HG02588 (cell line): ENCODE measurements around the gene NFIC.

Experiments
- ATAC-seq: cut with Tn5 transposase; IDR thresholded peaks from one replicate; pipeline ENCODE4 v1.9.1; 2021; ENCODE audit warnings: mild to moderate bottlenecking, moderate library complexity; ENCODE audit not compliant: unreplicated experiment

The NFIC gene

DNA sequence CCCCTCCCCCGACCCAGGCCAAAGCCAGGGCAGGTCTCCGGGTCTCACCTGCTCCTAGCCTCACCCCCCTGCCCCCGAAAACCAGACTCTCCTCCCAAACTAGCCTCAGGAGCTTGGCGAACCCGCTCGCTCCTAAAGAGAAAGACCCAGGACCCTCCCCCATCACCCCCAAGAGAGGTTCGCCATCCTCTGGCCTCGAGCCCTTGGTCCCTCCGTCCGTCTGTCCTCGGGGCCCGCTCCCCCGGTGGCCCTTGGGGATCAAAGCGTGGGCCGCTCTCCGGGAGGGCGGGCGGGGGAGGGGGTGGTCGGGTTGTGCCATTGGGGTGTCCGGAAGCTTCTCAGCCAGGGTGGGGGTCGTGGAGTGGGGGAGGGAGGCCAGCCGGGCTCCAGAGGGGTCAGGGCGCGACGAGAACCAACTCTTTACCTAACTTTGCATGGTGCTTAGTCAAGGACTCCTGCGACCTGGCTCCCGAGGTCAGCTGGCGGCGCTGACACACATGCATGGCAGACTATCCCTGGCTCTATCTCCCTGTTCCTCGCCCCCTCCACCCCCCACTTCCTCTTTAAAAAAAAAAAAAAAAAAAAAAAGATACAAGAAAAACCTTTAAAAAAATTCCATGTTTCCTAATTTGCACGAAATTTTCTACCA lies 98.3 kb downstream of the NFIC start:
- no peak for ATAC-seq

DNA sequence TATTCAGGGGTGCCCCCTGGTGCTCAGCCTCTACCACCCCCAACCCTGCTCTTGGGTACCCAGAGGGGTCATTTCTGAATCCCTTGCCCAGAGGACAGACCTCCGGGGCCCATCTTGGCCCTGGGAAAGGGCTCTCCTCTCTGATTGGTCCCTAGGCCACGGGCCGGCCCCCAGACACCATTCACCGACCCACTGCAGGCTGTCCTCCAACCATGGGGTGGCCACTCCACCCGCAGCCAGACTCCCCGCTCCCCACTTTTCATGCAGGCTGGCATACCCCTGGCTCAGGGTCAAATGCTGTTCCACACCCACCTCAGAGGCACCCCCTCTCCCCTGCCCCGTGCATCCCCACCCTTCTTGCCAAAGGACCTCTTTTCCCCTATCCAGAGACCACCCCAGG lies 99.2 kb downstream of the NFIC start:
- no peak for ATAC-seq

DNA sequence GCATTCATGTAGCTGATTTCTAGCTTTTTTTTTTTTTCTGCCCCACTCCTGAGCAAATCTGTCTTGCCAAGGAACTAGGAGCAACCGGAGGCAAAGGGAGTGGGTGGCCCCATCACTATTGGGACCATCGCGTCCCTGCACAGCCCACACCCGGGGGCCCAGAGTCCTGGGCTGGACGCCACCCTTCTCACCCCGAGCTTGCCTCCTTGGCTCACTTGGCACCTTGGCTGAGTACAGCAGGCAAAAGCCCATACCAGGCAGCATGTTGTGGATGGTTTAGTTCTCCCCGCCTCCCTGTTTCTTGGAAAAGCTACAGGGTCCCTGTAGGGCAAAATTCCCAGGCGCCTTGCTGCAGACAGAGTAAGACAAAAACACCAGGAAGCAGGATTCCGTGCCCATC lies 100.3 kb downstream of the NFIC start:
- no peak for ATAC-seq

DNA sequence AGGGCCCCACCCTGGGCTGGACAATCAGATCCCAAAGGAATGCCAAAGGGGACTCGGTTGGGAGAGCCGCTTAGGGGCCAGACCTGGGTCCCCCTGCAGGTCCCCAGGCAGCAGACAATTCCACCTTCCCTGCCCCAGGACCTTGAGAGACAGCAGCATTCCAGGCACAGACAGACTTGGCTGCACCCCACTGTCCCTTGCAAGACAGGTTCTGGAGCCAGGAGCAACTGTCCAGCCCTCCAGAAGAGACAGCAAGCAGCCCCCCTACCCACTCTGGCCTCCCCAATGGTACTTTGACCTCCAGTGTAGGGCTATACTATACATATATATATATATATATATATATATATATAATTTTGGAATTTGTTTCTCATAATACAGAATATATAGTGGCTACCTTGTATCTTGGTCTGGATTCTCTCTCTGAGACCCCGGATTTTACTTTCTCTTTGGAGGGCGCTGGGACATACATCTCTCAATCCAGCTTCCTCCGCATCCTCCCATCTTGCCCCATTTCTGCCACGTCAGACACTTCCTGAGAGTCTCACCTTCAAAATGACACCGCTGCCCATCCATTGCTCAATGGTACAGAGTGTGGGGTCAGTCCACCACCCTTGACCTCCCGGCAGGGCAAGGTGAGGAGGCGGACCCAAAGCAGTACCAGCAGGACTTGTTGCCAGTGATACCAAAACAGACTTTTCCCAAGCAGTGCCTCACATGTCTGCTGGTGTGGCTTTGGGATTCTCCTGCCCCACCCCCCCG lies 101.2 kb downstream of the NFIC start:
- ATAC-seq: no peak

DNA sequence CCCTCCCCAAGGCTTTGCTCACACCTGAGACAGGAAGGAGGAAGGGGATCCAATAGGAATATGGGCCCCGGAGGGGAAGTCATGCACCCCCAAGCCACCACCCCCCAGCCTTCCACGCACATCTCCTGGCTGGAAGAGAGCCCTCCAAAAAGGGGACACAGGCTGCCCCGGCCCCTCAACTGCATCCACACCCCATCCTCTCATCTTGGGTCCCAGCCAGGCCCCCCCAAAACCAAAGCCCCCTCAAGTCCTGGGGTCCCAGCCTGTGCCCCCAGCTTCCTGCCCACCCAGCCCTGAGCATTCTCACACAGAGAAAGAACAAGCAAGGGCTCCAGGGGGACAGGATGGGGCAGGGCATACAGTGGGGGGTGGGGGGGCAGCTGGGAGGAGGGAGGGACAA lies 101.8 kb downstream of the NFIC start:
- ATAC-seq: no peak

DNA sequence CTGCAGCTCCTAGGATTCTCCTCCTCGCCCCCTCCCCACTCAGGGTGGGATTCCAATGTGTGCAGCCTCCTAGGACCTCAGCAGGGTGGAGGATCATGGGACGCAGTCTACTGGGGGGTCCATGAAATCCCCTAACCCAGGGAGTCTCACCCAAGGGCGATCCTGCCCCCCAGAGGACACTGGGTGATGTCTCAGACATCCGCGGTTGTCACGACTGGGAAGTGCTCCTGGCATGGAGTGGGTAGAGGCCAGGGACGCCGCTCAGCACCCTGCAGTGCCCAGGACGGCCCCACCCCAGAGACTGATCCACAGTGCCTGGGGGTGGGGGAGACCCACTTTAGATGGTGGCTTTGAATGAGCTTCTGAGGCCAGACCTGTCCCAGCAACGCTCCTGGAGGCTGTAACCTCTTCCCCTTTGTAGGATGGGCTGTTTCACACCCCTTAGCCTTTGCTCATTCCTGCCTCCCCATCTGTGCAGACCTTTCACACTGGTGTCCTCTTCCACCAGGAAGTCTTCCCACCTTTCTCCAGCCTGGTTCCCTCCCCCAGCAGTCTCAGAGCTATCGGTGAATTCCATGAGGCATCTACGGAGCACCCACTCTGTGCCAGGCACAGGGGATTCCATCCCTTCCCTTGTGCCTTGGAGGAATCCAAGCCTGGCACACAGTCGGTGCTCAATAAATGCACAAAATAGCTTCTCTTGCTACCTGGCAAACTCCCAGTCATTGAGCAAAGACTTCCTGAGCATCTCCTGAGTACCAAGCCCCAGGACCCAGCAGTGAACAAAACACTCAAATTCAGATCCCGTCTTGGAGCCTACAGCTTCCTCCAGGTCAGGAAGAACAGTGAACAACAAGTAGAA lies 103.5 kb downstream of the NFIC start:
- no peak for ATAC-seq

DNA sequence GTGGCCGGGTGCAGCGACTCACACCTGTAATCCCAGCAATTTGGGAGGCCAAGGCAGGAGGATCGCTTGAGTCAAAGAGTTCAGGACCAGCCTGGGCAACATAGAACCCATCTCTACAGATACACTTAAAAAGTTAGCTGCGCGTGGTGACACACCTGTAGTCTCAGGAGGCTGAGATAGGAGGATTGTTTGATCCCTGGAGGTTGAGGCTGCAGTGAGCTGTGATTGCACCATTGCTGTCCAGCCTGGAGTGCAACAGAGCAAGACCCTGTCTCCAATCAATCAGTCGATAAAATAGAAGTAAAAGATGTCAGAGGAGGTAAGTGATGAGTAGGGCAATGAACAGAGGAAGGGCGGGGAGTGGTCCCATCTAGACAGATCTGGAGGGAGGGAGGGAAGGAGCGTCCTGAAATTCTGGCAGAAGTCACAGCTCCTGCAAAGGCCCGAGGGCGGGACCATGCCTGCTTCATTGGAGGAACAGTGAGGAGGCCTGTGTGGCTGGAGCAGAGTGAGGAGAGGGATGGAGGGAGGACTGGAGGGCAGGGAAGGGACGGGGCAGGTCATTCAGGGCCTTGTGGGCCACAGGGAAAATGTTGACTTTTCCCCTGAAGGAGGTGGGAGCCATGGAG lies 104.2 kb downstream of the NFIC start:
- ATAC-seq: no peak

DNA sequence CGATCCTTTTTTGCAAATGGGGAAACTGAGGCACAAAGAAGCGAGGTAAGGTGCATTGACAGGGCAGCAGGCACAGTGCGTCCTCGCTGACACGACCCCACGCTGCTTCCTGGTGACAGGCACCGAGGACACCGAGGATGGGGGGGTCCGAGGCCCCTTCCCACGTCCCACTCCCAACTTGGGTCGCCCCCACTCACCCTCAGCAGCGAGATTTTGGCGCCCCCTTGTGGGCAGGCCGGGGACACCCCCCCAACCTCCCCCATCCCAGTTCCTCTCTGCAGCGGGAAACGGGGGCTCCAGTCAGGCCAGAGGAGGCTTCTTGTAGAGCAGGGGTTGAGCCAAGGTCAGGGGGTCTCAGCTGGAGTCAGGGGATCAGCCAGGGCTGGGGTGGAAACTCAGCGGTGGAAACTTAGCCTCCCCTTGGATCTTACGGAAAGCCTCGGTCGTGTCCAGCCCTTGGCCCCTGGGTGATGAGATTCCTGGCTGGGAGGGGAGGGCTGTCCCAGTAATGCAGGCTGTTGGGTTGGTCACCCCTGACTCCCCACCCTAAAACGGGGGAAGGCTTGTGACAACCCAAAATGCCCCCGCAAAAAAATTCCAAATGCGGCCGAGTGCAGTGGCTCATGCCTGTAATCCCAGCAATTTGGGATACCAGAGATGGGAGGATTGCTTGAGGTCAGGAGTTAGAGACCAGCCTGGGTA lies 105.7 kb downstream of the NFIC start:
- no peak for ATAC-seq

DNA sequence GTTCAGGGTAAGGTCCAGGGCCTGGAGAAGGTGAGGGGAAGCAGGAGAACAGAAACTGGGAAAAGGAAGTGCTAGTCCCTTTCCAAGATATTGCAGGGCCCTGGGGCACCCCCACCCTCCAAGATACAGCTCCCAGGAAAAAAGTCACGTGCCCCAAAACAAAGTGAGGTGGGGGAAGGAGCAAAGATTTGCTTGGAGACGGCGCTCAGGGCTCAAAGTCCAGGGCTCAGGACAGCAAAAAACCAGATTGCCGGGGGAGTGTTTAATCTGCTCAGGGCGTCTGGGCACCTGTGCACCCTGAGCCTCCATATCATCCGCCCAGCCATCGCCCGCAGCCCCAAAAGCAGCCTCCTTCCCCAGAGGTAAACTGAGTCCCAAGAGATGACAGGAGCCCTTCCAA lies 107.6 kb downstream of the NFIC start:
- ATAC-seq: no peak

DNA sequence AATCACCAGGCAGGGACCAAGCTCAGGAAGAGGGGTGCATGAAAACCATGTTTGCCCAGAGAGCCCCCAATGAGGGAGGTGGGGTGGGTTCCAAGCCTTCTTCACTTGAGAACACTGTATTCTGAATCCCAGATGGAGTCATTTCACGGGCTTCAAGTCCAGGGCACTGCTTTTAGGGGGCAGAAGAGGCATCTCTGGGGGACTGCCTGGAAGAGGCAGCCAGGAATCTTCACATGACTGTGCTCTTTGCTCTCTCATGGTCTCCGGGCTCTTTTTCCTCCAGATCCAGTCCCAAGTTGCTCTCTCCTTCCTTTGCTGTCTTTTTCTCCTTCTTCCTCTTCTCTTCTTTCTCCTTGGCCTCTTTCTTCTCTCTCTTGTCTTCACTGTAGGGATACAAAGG lies 108.2 kb downstream of the NFIC start:
- ATAC-seq: no peak

DNA sequence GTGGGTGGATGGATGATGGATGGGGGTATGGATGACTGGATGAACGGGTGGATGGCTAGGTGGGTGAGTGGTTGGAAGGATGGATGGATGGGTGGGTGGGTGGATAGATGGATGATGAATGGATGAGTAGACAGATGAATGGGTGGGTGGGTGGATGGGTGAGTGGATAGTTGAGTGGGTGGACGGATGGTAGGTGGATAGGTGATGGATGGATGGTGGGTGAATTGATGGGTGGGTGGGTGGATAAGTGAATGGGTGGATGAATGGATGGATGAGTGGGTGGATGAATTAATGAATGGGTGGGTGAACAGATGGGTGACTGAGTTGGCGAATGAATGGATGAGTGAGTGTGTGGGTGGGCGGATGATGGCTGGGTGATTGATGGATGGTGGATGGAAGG lies 109.1 kb downstream of the NFIC start:
- no peak for ATAC-seq

DNA sequence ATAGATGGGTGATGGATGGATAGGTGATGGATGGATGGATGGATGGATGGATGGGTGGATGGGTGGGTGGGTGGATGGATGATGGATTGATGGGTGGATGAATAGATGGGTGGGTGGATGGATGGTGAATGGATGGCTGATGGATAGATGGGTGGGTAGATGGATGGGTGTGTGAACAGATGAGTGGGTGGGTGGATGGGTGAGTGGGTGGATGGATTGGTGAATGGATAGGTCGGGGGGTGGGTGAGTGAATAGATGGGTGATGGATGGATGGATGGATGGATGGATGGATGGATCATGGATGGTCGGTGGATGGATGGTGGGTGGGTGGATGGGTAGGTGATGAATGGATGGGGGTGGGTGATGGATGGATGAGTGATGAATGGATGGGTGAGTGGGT lies 110.4 kb downstream of the NFIC start:
- ATAC-seq: no peak

DNA sequence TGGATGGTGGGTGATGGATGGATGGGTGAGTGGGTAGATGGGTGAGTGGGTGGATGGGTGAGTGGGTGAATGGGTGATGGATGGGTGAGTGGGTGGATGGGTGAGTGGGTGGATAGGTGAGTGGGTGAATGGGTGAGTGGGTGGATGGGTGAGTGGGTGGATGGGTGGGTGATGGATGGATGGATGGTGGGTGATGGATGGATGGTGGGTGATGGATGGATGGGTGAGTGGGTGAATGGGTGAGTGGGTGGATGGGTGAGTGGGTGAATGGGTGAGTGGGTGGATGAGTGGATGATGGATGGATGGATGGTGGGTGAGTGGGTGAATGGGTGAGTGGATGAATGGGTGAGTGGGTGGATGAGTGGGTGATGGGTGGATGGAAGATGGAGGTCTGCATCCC lies 111.1 kb downstream of the NFIC start:
- ATAC-seq: no peak

DNA sequence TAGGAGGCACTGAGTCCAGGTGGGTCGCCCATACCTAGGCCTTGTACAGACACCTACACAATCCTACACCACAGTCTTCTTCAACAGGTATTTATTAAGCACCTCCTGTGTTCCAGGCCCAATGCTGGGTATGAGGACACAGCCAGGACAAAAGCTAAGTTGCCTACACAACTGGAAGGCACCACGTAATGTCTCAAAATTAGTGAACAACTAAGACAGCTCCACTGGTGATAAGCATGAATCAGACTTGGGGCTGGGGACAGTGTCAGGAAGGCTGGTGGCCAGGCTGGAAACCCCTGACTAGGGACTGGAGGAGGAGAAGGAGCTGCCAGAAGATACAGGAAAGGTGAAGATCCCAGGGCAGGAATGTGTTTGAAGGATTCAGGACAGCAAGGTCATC lies 111.6 kb downstream of the NFIC start:
- ATAC-seq: no peak

DNA sequence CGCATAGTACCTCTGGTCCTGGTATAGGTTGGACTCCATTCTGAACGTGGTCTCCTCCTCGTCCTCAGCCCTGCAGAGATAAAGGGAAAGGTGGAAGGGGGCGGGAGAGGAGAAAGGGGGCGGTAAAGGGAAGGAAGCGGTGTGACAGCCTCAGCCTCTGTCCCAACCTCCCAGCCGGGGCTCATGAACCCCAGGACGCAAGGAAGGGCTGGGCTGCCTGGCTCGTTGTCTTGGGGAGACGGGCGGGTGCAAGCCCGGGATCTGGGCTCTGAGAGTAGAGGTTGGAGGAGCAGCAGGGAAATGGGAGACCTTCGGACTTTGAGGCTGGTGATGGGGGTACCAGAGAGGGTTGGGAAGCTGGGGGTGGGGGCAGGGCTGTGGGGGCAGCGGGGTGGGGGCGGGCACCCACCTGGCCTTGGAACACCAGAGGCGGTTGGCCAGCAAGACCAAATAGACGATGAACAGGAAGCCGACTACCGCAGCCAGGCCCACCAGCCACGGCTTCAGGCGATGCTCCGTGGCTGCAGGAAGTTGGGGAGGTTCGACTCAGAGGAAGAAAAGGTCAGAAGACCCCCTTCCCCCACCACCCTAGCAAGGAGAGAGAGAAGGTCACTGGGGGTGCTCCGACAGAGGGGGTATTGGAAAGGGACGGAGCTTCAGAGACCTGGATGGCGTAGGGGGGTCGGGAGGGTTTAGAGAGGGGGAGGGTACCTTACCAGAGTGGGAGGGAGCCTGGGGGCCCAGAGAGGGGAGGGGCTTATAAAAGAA lies 112.2 kb downstream of the NFIC start:
- no peak for ATAC-seq

DNA sequence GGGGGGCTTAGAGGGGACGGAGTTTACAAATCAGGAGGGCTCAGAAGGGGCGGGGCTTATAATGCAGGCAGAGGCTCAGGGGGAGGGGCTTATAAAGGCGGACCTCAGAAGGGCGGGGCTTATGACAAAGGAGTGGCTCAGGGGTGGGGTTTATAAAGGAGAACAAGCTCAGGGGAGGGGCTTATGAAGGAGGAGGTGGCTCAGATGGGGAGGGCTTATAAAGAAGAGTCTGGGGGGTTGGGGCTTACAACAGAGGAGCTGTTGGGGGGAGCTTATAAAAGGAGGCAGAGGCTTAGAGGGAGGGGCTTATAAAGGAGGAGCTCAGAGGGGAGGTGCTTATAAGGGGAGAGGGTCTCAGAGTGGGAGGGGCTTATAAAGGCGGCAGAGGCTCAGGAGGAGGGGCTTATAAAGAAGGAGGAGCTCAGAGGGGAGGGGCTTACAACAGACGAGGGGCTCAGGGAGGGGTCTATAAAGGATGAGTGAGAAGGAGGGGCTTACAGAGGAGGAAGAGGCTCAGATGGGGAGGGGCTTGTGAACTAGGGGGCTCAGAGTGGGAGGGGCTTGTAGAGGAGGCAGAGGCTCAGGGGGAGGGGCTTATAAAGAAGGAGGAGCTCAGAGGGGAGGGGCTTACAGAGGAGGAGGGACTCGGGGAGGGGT lies 112.9 kb downstream of the NFIC start:
- no peak for ATAC-seq

DNA sequence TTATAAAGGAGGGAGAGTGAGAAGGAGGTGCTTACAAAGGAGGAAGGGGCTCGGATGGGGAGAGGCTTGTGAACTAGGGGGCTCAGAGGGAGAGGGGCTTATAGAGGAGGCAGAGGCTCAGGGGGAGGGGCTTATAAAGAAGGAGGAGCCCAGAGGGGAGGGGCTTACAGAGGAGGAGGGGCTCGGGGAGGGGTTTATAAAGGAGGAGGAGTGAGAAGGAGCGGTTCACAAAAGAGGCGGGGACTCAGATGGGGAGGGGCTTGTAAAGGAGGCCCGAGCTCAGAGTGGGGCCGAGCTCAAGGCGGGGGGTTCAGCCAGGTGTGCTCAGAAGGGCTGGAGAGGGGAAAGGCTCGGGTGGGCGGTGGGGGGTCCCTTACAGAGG lies 113.4 kb downstream of the NFIC start:
- ATAC-seq: no peak

DNA sequence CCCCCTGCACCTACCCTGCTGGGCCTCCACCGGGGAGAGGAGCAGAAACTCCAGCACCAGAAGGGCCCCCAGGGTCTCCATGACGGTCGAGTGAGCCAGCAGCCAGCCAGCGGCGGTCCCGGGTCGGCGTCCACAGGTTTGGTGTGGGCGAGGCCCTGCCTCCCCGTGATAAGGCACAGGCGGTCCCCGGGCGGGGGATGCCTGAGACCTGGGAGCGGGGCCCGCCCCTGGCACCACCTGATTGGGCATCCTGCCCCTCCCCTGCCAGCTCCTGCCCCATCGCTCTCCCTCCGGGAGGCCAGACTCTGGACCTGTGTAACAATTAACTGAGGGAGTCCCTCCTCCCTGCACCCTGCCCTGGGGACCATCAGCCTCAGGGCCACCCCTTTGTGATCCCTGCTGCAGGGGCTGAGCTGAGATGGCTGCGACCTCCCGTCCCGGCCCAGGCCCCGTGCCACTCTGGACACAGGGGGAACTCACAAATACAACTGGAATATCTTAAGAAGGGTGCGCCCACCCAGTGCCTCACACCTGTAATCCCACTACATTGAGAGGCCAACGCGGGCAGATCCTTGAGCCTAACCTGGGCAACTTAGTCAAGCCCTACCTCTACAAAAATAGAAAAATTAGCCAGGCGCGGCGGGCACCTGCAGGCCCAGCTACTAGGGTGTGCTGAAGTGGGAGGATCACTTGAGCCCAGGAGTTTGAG lies 114.2 kb downstream of the NFIC start, which contains the start of gene SMIM24:
TSS of gene SMIM24 (minus strand) at position 143 of the 709 bp plus-strand sequence. CDS start at position 81, 62 bp downstream.
- no peak for ATAC-seq
